GM08714 (cell line): ENCODE data around the gene HK1.

ENCODE experiments used
- H3K4me3 ChIP-seq: fragments of 200-500 bp; sonication (Bioruptor generic); 2 replicates; pipeline ENCODE4 v1.5.1; 2014; ENCODE audit warnings: mild to moderate bottlenecking, low read length, inconsistent platforms
- ZNF274 ChIP-seq: IDR thresholded peaks from 2 replicates; pipeline ENCODE4 v1.6.1; 2012; ENCODE audit warnings: mild to moderate bottlenecking, low read depth, low read length

The HK1 gene

DNA sequence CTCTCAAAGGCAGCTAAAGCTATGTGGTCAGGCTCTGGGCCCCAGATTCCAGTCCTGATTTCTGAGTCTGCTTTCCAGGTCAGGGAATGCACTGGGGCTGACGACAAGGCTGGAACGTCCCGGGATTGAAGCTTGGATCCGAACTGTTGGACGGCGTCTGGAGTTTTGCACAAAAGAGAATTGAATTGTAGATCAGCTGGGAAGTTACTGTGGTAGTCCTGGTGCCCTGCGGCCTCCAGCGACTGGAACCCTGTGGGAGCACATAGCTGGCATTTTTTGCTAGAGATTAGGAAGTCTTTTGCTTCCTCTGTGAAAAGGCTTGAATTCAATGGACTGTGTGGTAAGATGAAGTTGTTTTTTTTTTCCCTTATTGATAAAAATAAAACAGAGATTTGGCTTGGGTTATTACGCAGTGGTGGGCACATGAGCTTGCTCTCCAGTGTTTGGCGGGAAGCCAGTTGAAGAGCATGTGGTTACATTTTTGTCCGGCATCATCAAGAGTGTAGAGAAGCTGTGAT lies at the start of gene HK1:
Gene HK1, plus strand, starts transcription at position 51 of the 518 bp plus-strand sequence.
- no peak for TF ChIP-seq ZNF274
- H3K4me3 ChIP-seq = no peak within 1 kb of the TSS

- TF ChIP-seq ZNF274 = no peak
- H3K4me3 ChIP-seq = no peak overlapping the region; the same call in 1 of the 2 replicates
These were observed 48.7 kb upstream of the HK1 start for GRCh38 chr10:69229616-69229916.

DNA sequence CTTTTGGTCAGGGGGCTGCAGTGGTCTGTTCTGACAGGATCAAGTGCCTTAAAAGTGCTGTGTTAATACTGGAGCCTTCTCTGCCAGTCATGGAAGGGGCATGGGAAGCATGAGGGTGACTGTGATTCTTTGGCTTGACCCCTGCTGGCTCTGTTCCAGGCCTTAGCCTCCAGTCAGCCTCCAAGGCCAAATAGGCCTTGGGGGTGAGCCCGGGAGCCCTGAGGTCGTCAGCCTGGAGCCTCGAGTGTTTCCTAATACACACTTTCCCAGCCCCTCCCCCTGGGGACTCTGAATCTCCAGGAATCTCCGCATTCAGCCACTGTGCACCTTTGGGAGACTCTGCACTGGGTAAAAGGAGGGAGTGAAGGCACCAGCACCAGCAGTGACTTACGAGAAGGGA lies 48.2 kb upstream of the HK1 start:
- no peak for TF ChIP-seq ZNF274
- H3K4me3 ChIP-seq = no peak overlapping the region

GRCh38 chr10:69232252-69232651 lies 46.0 kb upstream of the HK1 start:
- no peak for TF ChIP-seq ZNF274
- H3K4me3 ChIP-seq = no peak overlapping the region

GRCh38 chr10:69232736-69233480 lies 45.4 kb upstream of the HK1 start:
- no peak for TF ChIP-seq ZNF274
- H3K4me3 ChIP-seq = no peak overlapping the region

- H3K4me3 ChIP-seq = no peak overlapping the region
These were observed 43.8 kb upstream of the HK1 start for GRCh38 chr10:69234447-69234846.

GRCh38 chr10:69237528-69238159 lies 40.7 kb upstream of the HK1 start:
- no peak overlapping the region for H3K4me3 ChIP-seq
- TF ChIP-seq ZNF274 = no peak

More at GRCh38 chr10:69234447-69234846, 43.8 kb upstream of the HK1 start:
- no peak for TF ChIP-seq ZNF274

GRCh38 chr10:69239136-69239535 lies 39.2 kb upstream of the HK1 start:
- no peak for TF ChIP-seq ZNF274
- no peak overlapping the region for H3K4me3 ChIP-seq

DNA sequence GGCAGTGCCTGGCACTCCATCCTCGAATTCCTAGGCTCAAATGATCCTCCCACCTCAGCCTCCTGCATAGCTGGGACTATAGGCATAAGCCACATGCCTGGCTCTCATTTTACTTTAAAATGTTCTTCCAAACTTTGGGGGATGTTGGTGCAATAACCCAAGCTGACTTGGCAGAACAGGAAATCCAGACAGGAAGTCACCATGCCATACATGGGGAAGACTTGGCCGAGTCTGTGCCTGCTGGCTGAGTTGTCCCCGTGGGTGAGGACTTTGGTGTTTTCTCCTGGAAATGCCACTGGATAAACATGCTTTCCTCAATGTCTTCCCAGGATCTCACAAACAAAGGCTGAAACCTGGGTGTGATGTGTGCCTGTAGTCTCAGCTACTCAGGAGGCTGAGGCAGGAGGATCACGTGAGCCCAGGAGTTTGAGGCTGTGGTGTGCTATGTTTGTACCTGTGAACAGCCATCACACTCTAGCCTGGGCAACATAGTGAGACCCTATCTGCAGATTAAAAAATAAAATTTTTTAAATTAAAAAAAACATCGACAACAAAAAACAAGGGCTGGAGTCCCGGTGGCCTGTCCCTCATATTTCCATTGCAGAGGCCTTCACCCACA lies 38.4 kb upstream of the HK1 start:
- no peak for TF ChIP-seq ZNF274
- no peak overlapping the region for H3K4me3 ChIP-seq

DNA sequence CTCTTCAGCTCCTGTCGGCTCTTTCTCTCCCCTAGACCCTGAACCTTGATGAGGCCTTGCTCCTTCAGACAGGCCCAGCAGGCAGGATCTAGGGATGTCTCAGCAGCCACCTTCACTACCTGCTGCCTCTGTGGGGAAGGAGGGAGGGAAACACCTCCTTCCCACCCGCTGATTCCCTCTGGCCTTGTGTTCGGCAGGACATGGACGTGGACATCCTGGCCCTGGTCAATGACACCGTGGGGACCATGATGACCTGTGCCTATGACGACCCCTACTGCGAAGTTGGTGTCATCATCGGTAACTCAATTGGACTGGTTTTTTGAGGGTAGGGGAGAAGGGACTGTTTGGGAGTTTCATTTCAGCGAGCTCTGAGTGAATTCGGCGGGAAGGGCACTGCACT lies 37.8 kb upstream of the HK1 start:
- TF ChIP-seq ZNF274 = no peak
- no peak overlapping the region for H3K4me3 ChIP-seq

DNA sequence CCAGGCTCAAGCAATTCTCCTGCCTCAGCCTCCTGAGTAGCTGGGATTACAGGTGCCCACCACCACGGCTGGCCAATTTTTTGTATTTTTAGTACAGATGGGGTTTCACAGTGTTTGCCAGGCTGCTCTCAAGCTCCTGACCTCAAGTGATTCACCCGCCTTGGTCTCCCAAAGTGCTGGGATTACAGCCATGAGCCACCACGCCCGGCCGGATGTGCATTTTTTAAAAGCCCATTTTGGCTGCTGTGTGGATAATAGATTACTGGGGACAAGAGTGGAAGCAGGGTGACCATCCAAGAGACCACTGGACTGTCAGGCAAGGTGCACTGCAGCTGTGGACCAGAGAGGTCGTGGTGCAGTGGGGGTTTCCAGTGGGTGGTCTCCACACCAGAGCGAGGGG lies 36.7 kb upstream of the HK1 start:
- TF ChIP-seq ZNF274 = no peak
- H3K4me3 ChIP-seq = no peak overlapping the region

DNA sequence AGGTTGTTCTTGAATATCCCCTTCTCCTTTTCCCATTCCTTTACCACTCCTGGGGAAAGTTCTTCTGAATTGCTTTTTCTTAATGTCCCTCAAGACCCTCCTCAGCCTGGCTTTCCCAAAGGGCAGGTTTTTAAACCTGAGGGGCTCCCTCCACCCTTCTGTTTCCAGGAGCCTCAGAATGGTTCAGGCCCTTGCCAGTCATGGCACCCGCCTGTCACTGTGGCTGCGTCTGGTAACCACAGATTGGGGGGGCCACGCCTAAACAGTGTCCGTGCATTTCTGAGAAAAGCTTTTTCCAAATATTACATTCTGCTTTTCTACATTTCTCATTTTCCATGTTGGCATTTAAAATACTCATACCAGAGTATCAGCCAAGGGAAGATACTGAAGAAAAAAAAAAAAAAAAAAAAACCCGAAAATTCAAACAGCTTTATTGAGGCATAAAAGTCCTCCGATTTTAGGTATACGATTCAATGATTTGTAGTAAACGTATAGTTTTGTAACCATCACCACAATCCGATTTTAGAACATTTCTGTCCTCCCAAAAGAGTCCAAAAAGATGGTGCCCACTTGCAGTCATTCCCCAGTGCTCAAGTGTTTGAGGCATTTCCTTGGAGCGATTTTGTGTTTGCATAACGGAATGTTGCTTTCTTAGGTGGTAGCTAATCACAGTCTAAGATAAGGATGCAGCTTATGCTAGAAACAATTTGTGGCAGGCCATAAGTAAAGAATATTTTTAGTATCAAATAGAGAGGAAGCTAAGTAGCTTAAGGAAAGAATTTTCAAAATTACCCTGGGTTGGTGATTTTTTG lies 36.0 kb upstream of the HK1 start:
- no peak for TF ChIP-seq ZNF274
- H3K4me3 ChIP-seq = no peak overlapping the region

DNA sequence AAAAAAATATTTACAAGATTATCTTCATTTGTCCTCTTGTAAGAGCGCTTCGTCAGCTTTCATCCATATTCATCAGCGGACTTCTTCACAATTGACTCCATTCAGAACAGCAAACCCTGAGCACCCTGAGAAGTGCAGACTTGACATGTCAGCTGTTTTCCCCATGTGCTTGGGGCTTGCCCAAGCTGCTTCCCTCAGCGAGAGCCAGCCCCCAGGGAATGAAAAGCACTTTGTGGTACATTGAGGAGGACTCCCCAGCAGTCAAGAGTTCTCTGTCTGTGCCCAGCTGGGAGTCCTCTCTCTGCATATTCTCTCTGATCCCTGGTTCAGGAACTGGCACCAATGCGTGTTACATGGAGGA lies 35.5 kb upstream of the HK1 start:
- no peak overlapping the region for H3K4me3 ChIP-seq
- TF ChIP-seq ZNF274 = no peak

DNA sequence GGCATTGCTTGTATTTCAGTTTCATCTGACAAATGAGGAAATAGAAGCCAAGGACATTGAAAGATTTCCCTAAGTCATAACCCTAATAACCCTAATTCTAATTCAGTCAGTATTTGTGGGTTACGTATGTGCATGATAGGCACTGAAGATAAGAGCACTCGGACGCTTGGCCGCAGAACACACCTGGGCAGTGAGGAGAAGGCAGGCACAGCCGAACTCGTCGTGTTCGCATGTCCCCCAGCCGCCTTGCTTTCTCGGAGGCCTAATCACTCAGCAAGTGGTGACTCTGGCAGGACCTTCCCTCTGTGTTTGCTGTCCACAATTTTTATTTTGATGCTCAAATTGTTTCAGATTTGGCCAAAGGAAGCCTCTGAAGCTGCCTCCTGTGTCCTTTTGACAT lies 34.5 kb upstream of the HK1 start:
- no peak overlapping the region for H3K4me3 ChIP-seq
- no peak for TF ChIP-seq ZNF274
